Hepatocyte (in vitro differentiated cells): Measurements from ENCODE around the gene TIPARP. TPM values are rescaled to one million over a fixed set of nuclear protein-coding genes. Genes with fewer than 3 reads are reported as not detected.
"Not testable (repeated sequence)": the region's sequence is repeated elsewhere in the genome, so short reads cannot be mapped to it uniquely, and the experiment has no call there.

Experiments used
- DNase-seq: peaks from one replicate; pipeline ENCODE4 v3.0.0-alpha.2; 2016; ENCODE audit warnings: low spot score
- H2AFZ ChIP-seq: fragments of 200-600 bp; sonication (generic); 2 replicates; pipeline ENCODE4 v1.6.0; 2016; ENCODE audit warnings: antibody characterized with exemption, mild to moderate bottlenecking
- H3K27ac ChIP-seq: fragments of 200-600 bp; sonication (generic); 2 replicates; pipeline ENCODE4 v1.5.1; 2016; ENCODE audit warnings: mild to moderate bottlenecking
- H3K27me3 ChIP-seq: fragments of 200-600 bp; sonication (generic); 2 replicates; pipeline ENCODE4 v1.6.1; 2016
- H3K36me3 ChIP-seq: fragments of 200-600 bp; sonication (generic); replicated peaks from 2 replicates; pipeline ENCODE4 v1.5.1; 2016; ENCODE audit warnings: low read depth; ENCODE audit not compliant: insufficient read depth
- H3K4me1 ChIP-seq: fragments of 200-600 bp; sonication (generic); 2 replicates; pipeline ENCODE4 v1.5.1; 2016; ENCODE audit warnings: mild to moderate bottlenecking, moderate library complexity; ENCODE audit not compliant: insufficient read depth
- H3K4me2 ChIP-seq: fragments of 200-600 bp; sonication (generic); 2 replicates; pipeline ENCODE4 v1.6.0; 2016
- H3K4me3 ChIP-seq: fragments of 200-600 bp; sonication (generic); 2 replicates; pipeline ENCODE4 v1.5.1; 2016; ENCODE audit warnings: mild to moderate bottlenecking
- H3K79me2 ChIP-seq: fragments of 200-600 bp; sonication (generic); 2 replicates; pipeline ENCODE4 v1.6.0; 2017; ENCODE audit warnings: mild to moderate bottlenecking
- H3K9me2 ChIP-seq: fragments of 200-600 bp; sonication (generic); replicated peaks from 2 replicates; pipeline ENCODE4 v1.6.0; 2017; ENCODE audit warnings: mild to moderate bottlenecking; ENCODE audit not compliant: insufficient read depth
- H3K9me3 ChIP-seq: fragments of 200-600 bp; sonication (generic); 2 replicates; pipeline ENCODE4 v1.5.1; 2016; ENCODE audit warnings: low read depth, mild to moderate bottlenecking
- H4K20me1 ChIP-seq: fragments of 200-600 bp; sonication (generic); 2 replicates; pipeline ENCODE4 v1.6.0; 2016; ENCODE audit warnings: mild to moderate bottlenecking; ENCODE audit not compliant: insufficient read depth, poor library complexity, severe bottlenecking
- EZH2 ChIP-seq: fragments of 200-600 bp; sonication (generic); IDR thresholded peaks from 2 replicates; pipeline ENCODE4 v1.6.1; 2016; ENCODE audit warnings: antibody characterized with exemption, mild to moderate bottlenecking, borderline replicate concordance
- EZH2phosphoT487 ChIP-seq: fragments of 200-600 bp; sonication (generic); IDR thresholded peaks from one replicate; pipeline ENCODE4 v1.6.1; 2018; ENCODE audit warnings: antibody characterized with exemption, mild to moderate bottlenecking, low read depth, moderate library complexity; ENCODE audit not compliant: unreplicated experiment, severe bottlenecking
- WGBS: methylation state at CpG from one replicate; pipeline ENCODE4 v1.1.6; 2016; ENCODE audit warnings: low lambda C conversion rate; ENCODE audit errors: missing lambda C conversion rate; 5-methylcytosine and 5-hydroxymethylcytosine counted together
- polyA plus RNA-seq: library from polyadenylated mRNA; unstranded; fragments of >200 nt; fragmentation: Nextera tagmentation; extraction: Ambion mirVana; gene quantifications from 2 replicates; pipeline ENCODE4 v1.2.1, GENCODE V29; 2016
- total RNA-seq: library from RNA; depleted of rRNA; stranded (reverse); fragments of >200 nt; gene quantifications from 2 replicates; pipeline ENCODE4 v1.2.3, GENCODE V29; 2014
- TF ChIP-seq, protein P1 (sequence below): fragments of 200-600 bp; sonication (generic); IDR thresholded peaks from 2 replicates; pipeline ENCODE4 v1.5.1; 2016; ENCODE audit warnings: antibody characterized with exemption, mild to moderate bottlenecking; ENCODE audit not compliant: poor library complexity

Gene TIPARP
- total and polyA plus RNA-seq, 2 experiments from 2014 or later, result 19.9 to 112 TPM

GRCh38 chr3:156735471-156735870 is 61.1 kb downstream of the TIPARP start:
- H3K4me1 ChIP-seq, result no peaks in the 10 kb centered on the region
- H3K9me2 ChIP-seq, result no peaks in the 10 kb centered on the region
- TF ChIP-seq EZH2phosphoT487, result no peak
- TF ChIP-seq, protein P1, sequence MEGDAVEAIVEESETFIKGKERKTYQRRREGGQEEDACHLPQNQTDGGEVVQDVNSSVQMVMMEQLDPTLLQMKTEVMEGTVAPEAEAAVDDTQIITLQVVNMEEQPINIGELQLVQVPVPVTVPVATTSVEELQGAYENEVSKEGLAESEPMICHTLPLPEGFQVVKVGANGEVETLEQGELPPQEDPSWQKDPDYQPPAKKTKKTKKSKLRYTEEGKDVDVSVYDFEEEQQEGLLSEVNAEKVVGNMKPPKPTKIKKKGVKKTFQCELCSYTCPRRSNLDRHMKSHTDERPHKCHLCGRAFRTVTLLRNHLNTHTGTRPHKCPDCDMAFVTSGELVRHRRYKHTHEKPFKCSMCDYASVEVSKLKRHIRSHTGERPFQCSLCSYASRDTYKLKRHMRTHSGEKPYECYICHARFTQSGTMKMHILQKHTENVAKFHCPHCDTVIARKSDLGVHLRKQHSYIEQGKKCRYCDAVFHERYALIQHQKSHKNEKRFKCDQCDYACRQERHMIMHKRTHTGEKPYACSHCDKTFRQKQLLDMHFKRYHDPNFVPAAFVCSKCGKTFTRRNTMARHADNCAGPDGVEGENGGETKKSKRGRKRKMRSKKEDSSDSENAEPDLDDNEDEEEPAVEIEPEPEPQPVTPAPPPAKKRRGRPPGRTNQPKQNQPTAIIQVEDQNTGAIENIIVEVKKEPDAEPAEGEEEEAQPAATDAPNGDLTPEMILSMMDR, result no peak
- TF ChIP-seq EZH2, result no peak
- DNase-seq, result no peak
- WGBS, result 86% methylated on average over 3 of the region's 4 CpGs
- no peak overlapping the region for H3K27ac ChIP-seq
- no peaks in the 10 kb centered on the region for H3K9me3 ChIP-seq
- H3K79me2 ChIP-seq, result no peaks in the 10 kb centered on the region
- H3K36me3 ChIP-seq, result no peaks in the 10 kb centered on the region
- no peak overlapping the region for H3K4me3 ChIP-seq
- H3K4me2 ChIP-seq, result no peak overlapping the region
- H3K27me3 ChIP-seq, result no peaks in the 10 kb centered on the region
- no peaks in the 10 kb centered on the region for H4K20me1 ChIP-seq
- no peak overlapping the region for H2AFZ ChIP-seq

- not testable (repeated sequence) for H3K27me3 ChIP-seq, DNase-seq, H3K4me2 ChIP-seq, H3K9me3 ChIP-seq, H3K27ac ChIP-seq, H3K9me2 ChIP-seq, H2AFZ ChIP-seq, H4K20me1 ChIP-seq, H3K4me3 ChIP-seq, H3K36me3 ChIP-seq, H3K4me1 ChIP-seq, H3K79me2 ChIP-seq
- WGBS, result 100% methylated on average over 3 of the region's 3 CpGs
Observed at GRCh38 chr3:156737049-156737448, 62.7 kb downstream of the TIPARP start.

DNA sequence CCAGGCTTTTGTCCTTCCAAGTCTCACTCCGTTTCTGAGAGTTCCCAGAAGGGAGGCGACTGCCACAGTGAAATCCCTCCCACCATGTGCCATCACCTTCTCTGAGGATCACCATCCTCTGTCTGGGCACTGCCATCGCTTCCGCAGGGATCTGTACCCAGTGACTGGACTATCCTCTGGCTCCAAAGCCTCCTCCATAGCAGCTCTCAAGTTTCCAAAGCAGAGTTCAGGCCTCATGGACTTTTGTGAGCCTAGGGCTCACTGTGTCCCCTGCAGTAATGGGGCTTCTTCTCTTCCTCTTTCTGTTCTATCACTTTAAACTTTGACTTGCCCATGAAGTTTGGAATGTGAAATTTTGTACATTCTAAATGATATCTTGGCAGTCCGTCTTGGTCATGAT is 63.9 kb downstream of the TIPARP start:
- WGBS, result 84% methylated on average over 5 of the region's 5 CpGs
- Histone ChIP-seq H3K4me2 (no peak overlapping the region), H2AFZ (no peak overlapping the region), H3K9me2 (no peaks in the 10 kb centered on the region), H3K9me3 (no peaks in the 10 kb centered on the region), H3K27me3 (no peaks in the 10 kb centered on the region), H3K36me3 (no peaks in the 10 kb centered on the region), H3K4me1 (no peaks in the 10 kb centered on the region), H3K79me2 (no peaks in the 10 kb centered on the region), H3K27ac (no peak overlapping the region), H4K20me1 (no peaks in the 10 kb centered on the region), H3K4me3 (no peak overlapping the region)
- no peak for DNase-seq
- TF ChIP-seq EZH2 (no peak), EZH2phosphoT487 (no peak)
- TF ChIP-seq, protein P1, result no peak

- TF ChIP-seq EZH2 (no peak), EZH2phosphoT487 (no peak)
- TF ChIP-seq, protein P1, result no peak
- no peaks in the 10 kb centered on the region for H3K4me1 ChIP-seq
- H3K9me3 ChIP-seq, result no peaks in the 10 kb centered on the region
- H3K4me2 ChIP-seq, result no peak overlapping the region
- H3K27ac ChIP-seq, result no peak overlapping the region
- H3K9me2 ChIP-seq, result no peaks in the 10 kb centered on the region
- H3K36me3 ChIP-seq, result no peaks in the 10 kb centered on the region
- H3K79me2 ChIP-seq, result no peaks in the 10 kb centered on the region
- WGBS, result 73% methylated on average over 2 of the region's 2 CpGs
- no peaks in the 10 kb centered on the region for H3K27me3 ChIP-seq
- no peak overlapping the region for H2AFZ ChIP-seq
- H4K20me1 ChIP-seq, result no peaks in the 10 kb centered on the region
- DNase-seq, result no peak
- no peak overlapping the region for H3K4me3 ChIP-seq
Observed at GRCh38 chr3:156739976-156740375, 65.6 kb downstream of the TIPARP start.

DNA sequence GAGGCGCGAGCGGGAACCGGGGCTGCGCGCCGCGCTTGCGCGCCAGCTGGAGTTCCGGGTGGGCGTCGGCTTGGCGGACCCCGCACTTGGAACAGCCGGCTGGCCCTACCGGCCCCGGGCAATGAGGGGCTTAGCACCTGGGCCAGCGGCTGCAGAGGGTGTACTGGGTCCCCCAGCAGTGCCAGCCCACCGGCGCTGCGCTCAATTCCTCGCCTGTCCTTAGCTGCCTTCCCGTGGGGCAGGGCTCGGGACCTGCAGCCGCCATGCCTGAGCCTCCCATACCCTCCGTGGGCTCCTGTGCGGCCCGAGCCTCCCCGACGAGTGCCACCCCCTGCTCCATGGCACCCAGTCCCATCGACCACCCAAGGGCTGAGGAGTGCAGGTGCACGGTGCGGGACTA is 66.2 kb downstream of the TIPARP start:
- H3K4me2 ChIP-seq, H3K9me2 ChIP-seq, H3K4me3 ChIP-seq, H2AFZ ChIP-seq, H3K36me3 ChIP-seq, H3K27ac ChIP-seq, DNase-seq, H3K9me3 ChIP-seq, H4K20me1 ChIP-seq, H3K27me3 ChIP-seq, H3K4me1 ChIP-seq, H3K79me2 ChIP-seq: not testable (repeated sequence)
- over 99% methylated on average over 33 of the region's 34 CpGs for WGBS
